Thymus (tissue), 11 donors: Measurements from ENCODE around the gene RASL10B. TPM values are rescaled to one million over a fixed set of nuclear protein-coding genes. Genes with fewer than 3 reads are reported as not detected.

ENCODE experiments used
- DNase-seq, 9 donors: peaks; one replicate each; pipeline ENCODE4 v3.0.0-alpha.2; 2013; ENCODE audit warnings: low spot score in 9 of 9, low read depth in 6 of 9, missing footprints in 1 of 9
- H3K27ac ChIP-seq, 2 donors: one replicate each; pipeline ENCODE4 v1.5.1; 2013; ENCODE audit warnings: control low read depth in 1 of 2, low read depth in 1 of 2, low read length in 1 of 2, mild to moderate bottlenecking in 1 of 2, moderate library complexity in 1 of 2
- H3K27me3 ChIP-seq, 2 donors: one replicate each; pipeline ENCODE4 v1.5.1; 2013; ENCODE audit warnings: low read length in 1 of 2; ENCODE audit not compliant: control insufficient read depth in 2 of 2, insufficient read depth in 1 of 2
- H3K36me3 ChIP-seq, 2 donors: one replicate each; pipeline ENCODE4 v1.5.1; 2013; ENCODE audit warnings: low read length in 1 of 2, mild to moderate bottlenecking in 1 of 2, moderate library complexity in 1 of 2; ENCODE audit not compliant: control insufficient read depth in 2 of 2, insufficient read depth in 2 of 2
- H3K4me1 ChIP-seq, 2 donors: one replicate each; pipeline ENCODE4 v1.5.1; 2013; ENCODE audit warnings: low read length in 2 of 2; ENCODE audit not compliant: control insufficient read depth in 2 of 2, insufficient read depth in 2 of 2
- H3K4me3 ChIP-seq, 2 donors: one replicate each; pipeline ENCODE4 v1.5.1; 2013; ENCODE audit warnings: low read length in 2 of 2, control low read depth in 1 of 2, mild to moderate bottlenecking in 1 of 2
- H3K9me3 ChIP-seq, 2 donors: one replicate each; pipeline ENCODE4 v1.5.1; 2013; ENCODE audit warnings: low read length in 1 of 2, mild to moderate bottlenecking in 1 of 2; ENCODE audit not compliant: control insufficient read depth in 2 of 2, insufficient read depth in 1 of 2
- whole genome bisulfite sequencing: extraction: QIAGEN DNeasy Blood & Tissue Kit; methylation state at CpG from one replicate; pipeline ENCODE4 v1.1.7; 2013; 5-methylcytosine and 5-hydroxymethylcytosine counted together
- polyA plus RNA-seq: library from polyadenylated mRNA; stranded (reverse); fragments of 200-250 nt; gene quantifications from one replicate; pipeline ENCODE4 v1.2.3, GENCODE V29; 2013
- total RNA-seq: library from RNA; stranded (reverse); fragments of 120-200 nt; gene quantifications from one replicate; pipeline ENCODE4 v1.2.4, GENCODE V29; 2013
- donor health status: healthy.

Gene RASL10B
- total and polyA plus RNA-seq, 2 donors = 0.76 to 0.80 TPM

- 93% methylated on average over 6 of the region's 6 CpGs for WGBS
- H3K9me3 ChIP-seq = no peaks in the 10 kb centered on the region
- H3K4me1 ChIP-seq = peaks cover 0 to 7% of the 10 kb centered on the region in 2 donors
- H3K27me3 ChIP-seq = peaks cover 0 to 3% of the 10 kb centered on the region in 2 donors
- H3K27ac ChIP-seq = no peak overlapping the region
- DNase-seq = no peak
- peaks cover 41 to 51% of the 10 kb centered on the region in 2 donors for H3K36me3 ChIP-seq
- no peak overlapping the region for H3K4me3 ChIP-seq
These were observed 5.1 kb upstream of the RASL10B start for GRCh38 chr17:35726127-35726952.

- no peak overlapping the region for H3K4me3 ChIP-seq
- WGBS = 97% methylated on average over 5 of the region's 5 CpGs
- no peaks in the 10 kb centered on the region for H3K9me3 ChIP-seq
- H3K4me1 ChIP-seq = peaks cover 0 to 8% of the 10 kb centered on the region in 2 donors
- H3K27ac ChIP-seq = no peak overlapping the region
- peaks cover 0 to 5% of the 10 kb centered on the region in 2 donors for H3K27me3 ChIP-seq
- peaks cover 41 to 50% of the 10 kb centered on the region in 2 donors for H3K36me3 ChIP-seq
- no peak for DNase-seq
These were observed 4.4 kb upstream of the RASL10B start for GRCh38 chr17:35726953-35727460.

- peaks cover 0 to 12% of the 10 kb centered on the region in 2 donors for H3K27me3 ChIP-seq
- no peaks in the 10 kb centered on the region for H3K9me3 ChIP-seq
- WGBS = 98% methylated on average over 5 of the region's 5 CpGs
- H3K4me3 ChIP-seq = no peak overlapping the region
- H3K27ac ChIP-seq = no peak overlapping the region
- DNase-seq = no peak
- peaks cover 41 to 50% of the 10 kb centered on the region in 2 donors for H3K36me3 ChIP-seq
- H3K4me1 ChIP-seq = peaks cover 0 to 11% of the 10 kb centered on the region in 2 donors
These were observed 3.8 kb upstream of the RASL10B start for GRCh38 chr17:35727635-35728034.

GRCh38 chr17:35728551-35728950 is 2.9 kb upstream of the RASL10B start:
- WGBS = 99% methylated on average over 3 of the region's 3 CpGs
- H3K9me3 ChIP-seq = no peaks in the 10 kb centered on the region
- H3K4me1 ChIP-seq = peaks cover 0 to 11% of the 10 kb centered on the region in 2 donors
- H3K4me3 ChIP-seq = no peak overlapping the region
- no peak overlapping the region for H3K27ac ChIP-seq
- no peak for DNase-seq
- peaks cover 37 to 49% of the 10 kb centered on the region in 2 donors for H3K36me3 ChIP-seq
- H3K27me3 ChIP-seq = peaks cover 0 to 13% of the 10 kb centered on the region in 2 donors

GRCh38 chr17:35729405-35729833 is 2.0 kb upstream of the RASL10B start:
- Histone ChIP-seq H3K4me1 (peaks cover 0 to 11% of the 10 kb centered on the region in 2 donors), H3K27ac (no peak overlapping the region), H3K36me3 (peaks cover 28 to 40% of the 10 kb centered on the region in 2 donors), H3K27me3 (peaks cover 0 to 13% of the 10 kb centered on the region in 2 donors), H3K9me3 (no peaks in the 10 kb centered on the region), H3K4me3 (no peak overlapping the region)
- WGBS = 95% methylated on average over 4 of the region's 4 CpGs
- no peak for DNase-seq

- H3K36me3 ChIP-seq = peaks cover 17 to 29% of the 10 kb centered on the region in 2 donors
These were observed 936 bp upstream of the RASL10B start for GRCh38 chr17:35730400-35731005.

GRCh38 chr17:35731917-35732805 is 722 bp downstream of the RASL10B start:
- DNase-seq = no peak
- 35% methylated on average over 47 of the region's 47 CpGs for WGBS
- Histone ChIP-seq H3K36me3 (peaks cover 2 to 14% of the 10 kb centered on the region in 2 donors), H3K27ac (no peak overlapping the region), H3K4me1 (peaks cover 0 to 11% of the 10 kb centered on the region in 2 donors), H3K27me3 (peaks cover 0 to 13% of the 10 kb centered on the region in 2 donors), H3K4me3 (peak overlapping the region in 1 of 2 donors; percentile 58), H3K9me3 (no peaks in the 10 kb centered on the region)

More at GRCh38 chr17:35730400-35731005, 936 bp upstream of the RASL10B start:
- H3K27me3 ChIP-seq = peaks cover 0 to 13% of the 10 kb centered on the region in 2 donors
- peaks cover 0 to 11% of the 10 kb centered on the region in 2 donors for H3K4me1 ChIP-seq
- no peaks in the 10 kb centered on the region for H3K9me3 ChIP-seq
- 86% methylated on average over 10 of the region's 10 CpGs for WGBS
- no peak overlapping the region for H3K4me3 ChIP-seq
- no peak overlapping the region for H3K27ac ChIP-seq
- no peak for DNase-seq

GRCh38 chr17:35732806-35733136 is 1.3 kb downstream of the RASL10B start:
- Histone ChIP-seq H3K9me3 (no peaks in the 10 kb centered on the region), H3K4me1 (peaks cover 0 to 11% of the 10 kb centered on the region in 2 donors), H3K27me3 (peaks cover 0 to 13% of the 10 kb centered on the region in 2 donors), H3K4me3 (no peak overlapping the region), H3K36me3 (peaks cover 0 to 9% of the 10 kb centered on the region in 2 donors), H3K27ac (no peak overlapping the region)
- DNase-seq = no peak
- WGBS = 100% methylated on average over 1 of the region's 1 CpG
